Right lobe of liver (tissue), 4 donors: Measurements from ENCODE around the gene ZRANB3.

Experiments
- CTCF ChIP-seq, 4 donors: fragments of 200-600 bp in 3 of 4; fragments of 450-650 bp in 1 of 4; IDR thresholded peaks; one replicate each; pipeline versions ENCODE4 v1.5.1 to v1.8.0; 2016 to 2022; ENCODE audit warnings: antibody characterized with exemption in 4 of 4, mild to moderate bottlenecking in 2 of 4
- POLR2A ChIP-seq: fragments of 450-650 bp; IDR thresholded peaks from one replicate; pipeline ENCODE4 v1.6.1; 2017; ENCODE audit warnings: antibody characterized with exemption, mild to moderate bottlenecking
- donor health status: DM: no; HTN: no; CAD: no.
- donor health status: DM: no; HTN: no; CAD: no.
- donor health status: DM: no; HTN: yes; CAD: no.

DNA sequence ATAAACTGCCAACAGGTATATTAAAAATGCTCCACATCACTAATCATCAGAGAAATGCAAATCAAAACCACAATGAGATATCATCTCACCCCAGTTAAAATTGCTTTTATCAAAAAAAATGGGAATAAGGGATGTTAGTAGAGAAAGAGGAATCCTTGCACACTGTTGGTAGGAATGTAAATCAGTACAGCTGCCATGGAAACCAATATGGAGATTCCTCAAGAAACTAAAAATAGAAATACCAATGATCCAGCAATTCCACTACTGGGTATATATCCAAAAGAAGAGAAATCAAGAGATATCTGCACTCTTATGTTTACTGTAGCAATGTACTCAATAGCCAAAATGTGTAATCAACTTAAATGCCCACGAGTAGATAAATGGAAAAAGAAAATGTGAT is 40.6 kb downstream of the ZRANB3 start:
- TF ChIP-seq CTCF (IDR thresholded peaks at IDR 0.05), result no peak
- TF ChIP-seq POLR2A, result no peak
